Measurements from ENCODE around the gene CD248. TPM values are rescaled to one million over a fixed set of nuclear protein-coding genes. Genes with fewer than 3 reads are reported as not detected.
A peak's percentile ranks its signal among the peaks of the same experiment; 100 is the strongest.

Gene CD248
- total and polyA plus RNA-seq, 2 experiments from 2014 or later = 2.4 to 3.8 TPM

GRCh38 chr11:66281001-66281400 lies 35.8 kb downstream of the CD248 start:
- no peak overlapping the region for H3K4me2 ChIP-seq
- Mint-ChIP-seq H3K36me3 (ENCODE audit: low read depth) (no peaks in the 10 kb centered on the region; the same call in 1 of the 3 replicates), H3K4me1 (peaks cover 32% of the 10 kb centered on the region), H3K4me3 (peak overlapping the region; percentile 13; the same call in 1 of the 3 replicates), H3K27me3 (ENCODE audit: insufficient read depth, low read depth, poor library complexity) (peaks cover 25% of the 10 kb centered on the region), H3K9me3 (no peaks in the 10 kb centered on the region), H3K27ac (no peak overlapping the region)
- H3K4me1 ChIP-seq (ENCODE audit: insufficient read depth) = peaks cover 9% of the 10 kb centered on the region
- H3K27me3 ChIP-seq (ENCODE audit: insufficient read depth) = no peaks in the 10 kb centered on the region
- no peak for TF ChIP-seq JUNB (IDR thresholded peaks at IDR 0.05; ENCODE audit: unreplicated experiment)
- TF ChIP-seq POLR2AphosphoS5 (IDR thresholded peaks at IDR 0.05; ENCODE audit: low read depth) = no peak
- TF ChIP-seq ETS1 (IDR thresholded peaks at IDR 0.05) = no peak
- no peak for TF ChIP-seq ZNF114 (CRISPR knock-in tag; IDR thresholded peaks at IDR 0.05)
- no peak for TF ChIP-seq CTCF (conservative IDR thresholded peaks at IDR 0.05; ENCODE audit: low read depth in 2 of 2)
- TF ChIP-seq EZH2phosphoT487 (IDR thresholded peaks at IDR 0.05; ENCODE audit: unreplicated experiment) = no peak
- no peak for TF ChIP-seq CREB1 (CRISPR knock-in tag; IDR thresholded peaks at IDR 0.05; ENCODE audit: low read depth)
- no peak for TF ChIP-seq ZNF331 (CRISPR knock-in tag; IDR thresholded peaks at IDR 0.05; ENCODE audit: low read depth)
- TF ChIP-seq STAT1 (IDR thresholded peaks at IDR 0.05; ENCODE audit: unreplicated experiment) = no peak
- TF ChIP-seq EZH2 (IDR thresholded peaks at IDR 0.05; ENCODE audit: low read depth, unreplicated experiment) = no peak
- TF ChIP-seq NANOG (IDR thresholded peaks at IDR 0.05; ENCODE audit: borderline replicate concordance) = no peak
- TF ChIP-seq ZNF462 (CRISPR knock-in tag; IDR thresholded peaks at IDR 0.05) = no peak
- TF ChIP-seq REST (IDR thresholded peaks at IDR 0.05; ENCODE audit: unreplicated experiment) = no peak
- ATAC-seq (no peak), DNase-seq (ENCODE audit: low spot score) (peak; percentile 34)
- H3K4me3 ChIP-seq = no peak overlapping the region
- no peaks in the 10 kb centered on the region; the same call in none of the 2 replicates for H4K20me1 ChIP-seq (replicated peaks; ENCODE audit: insufficient read depth)
- no peaks in the 10 kb centered on the region for H3K36me3 ChIP-seq (ENCODE audit: insufficient read depth)
- H2AFZ ChIP-seq = no peak overlapping the region
- H3K9me2 ChIP-seq (ENCODE audit: insufficient read depth) = no peaks in the 10 kb centered on the region
- no peak overlapping the region for H3K27ac ChIP-seq (ENCODE audit: low read depth)
- 0 out of 2 replicates have a peak, but pooled peaks cover 11% of the 10 kb centered on the region for H3F3A ChIP-seq (replicated peaks; ENCODE audit: low read depth)
- no peaks in the 10 kb centered on the region for H3K79me2 ChIP-seq (replicated peaks; ENCODE audit: insufficient read depth)
